Measurements from ENCODE around the gene FDPS.

FDPS gene

DNA sequence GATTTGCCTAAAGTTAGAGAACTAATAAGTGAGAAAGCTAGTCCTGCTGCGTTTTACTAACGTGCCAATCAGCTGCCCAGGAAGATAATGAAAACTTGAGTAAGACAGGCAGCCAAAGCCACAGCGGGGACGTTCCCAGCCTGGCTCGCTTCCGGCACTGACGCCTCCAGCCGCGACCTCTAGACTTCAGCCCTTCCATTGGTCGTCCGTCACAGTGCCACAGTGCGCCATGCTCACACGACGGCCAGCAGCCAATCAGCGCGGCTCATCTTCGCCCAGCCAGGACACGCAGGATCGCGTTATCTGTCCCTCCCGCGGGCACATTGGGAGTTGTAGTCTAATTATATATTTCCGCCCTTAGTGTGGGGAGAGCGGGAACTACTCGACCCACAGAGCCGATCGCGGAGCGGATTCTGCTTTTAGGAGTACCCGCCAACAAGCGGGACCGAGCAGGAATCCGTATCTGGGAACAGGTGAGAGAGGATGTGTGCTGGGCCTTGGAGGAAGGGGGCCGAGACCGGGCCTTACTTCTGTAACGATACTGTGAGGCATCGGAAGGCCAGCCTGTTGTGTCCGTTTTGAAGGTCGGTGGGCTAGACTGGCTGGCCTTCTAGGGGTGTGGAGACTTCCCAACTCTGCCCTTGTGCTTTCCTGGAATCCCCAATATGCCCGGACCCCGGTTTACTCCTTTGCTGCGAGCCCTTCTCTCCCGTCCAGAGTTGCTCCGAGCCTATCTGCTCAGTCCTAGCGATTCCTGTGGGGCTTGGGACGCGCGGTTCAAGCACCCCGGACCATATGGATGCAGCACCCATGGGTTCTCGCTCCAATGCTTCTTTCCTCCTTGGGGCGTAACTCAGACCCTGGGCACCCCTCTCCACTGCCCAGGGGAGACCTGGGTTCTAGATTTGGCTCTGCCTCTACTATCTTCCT, at the start of gene FDPS:
TSS of gene FDPS (plus strand) at position 374 of the 930 bp plus-strand sequence. CDS start 924 bp downstream, outside the sequence.
- peak; percentile 99 for DNase-seq (ENCODE audit: low read depth)
- H3K4me3 ChIP-seq (ENCODE audit: low read depth, low read length), result peak within 1 kb of the TSS; percentile 99
- TF ChIP-seq MYC (IDR thresholded peaks at IDR 0.05; ENCODE audit: low read depth, low read length) (no peak; the same call in 1 of the 2 replicates), POLR2A (IDR thresholded peaks at IDR 0.05; ENCODE audit: extremely low read depth, insufficient read length) (peak; percentile 69)
- TF ChIP-seq, protein P1, sequence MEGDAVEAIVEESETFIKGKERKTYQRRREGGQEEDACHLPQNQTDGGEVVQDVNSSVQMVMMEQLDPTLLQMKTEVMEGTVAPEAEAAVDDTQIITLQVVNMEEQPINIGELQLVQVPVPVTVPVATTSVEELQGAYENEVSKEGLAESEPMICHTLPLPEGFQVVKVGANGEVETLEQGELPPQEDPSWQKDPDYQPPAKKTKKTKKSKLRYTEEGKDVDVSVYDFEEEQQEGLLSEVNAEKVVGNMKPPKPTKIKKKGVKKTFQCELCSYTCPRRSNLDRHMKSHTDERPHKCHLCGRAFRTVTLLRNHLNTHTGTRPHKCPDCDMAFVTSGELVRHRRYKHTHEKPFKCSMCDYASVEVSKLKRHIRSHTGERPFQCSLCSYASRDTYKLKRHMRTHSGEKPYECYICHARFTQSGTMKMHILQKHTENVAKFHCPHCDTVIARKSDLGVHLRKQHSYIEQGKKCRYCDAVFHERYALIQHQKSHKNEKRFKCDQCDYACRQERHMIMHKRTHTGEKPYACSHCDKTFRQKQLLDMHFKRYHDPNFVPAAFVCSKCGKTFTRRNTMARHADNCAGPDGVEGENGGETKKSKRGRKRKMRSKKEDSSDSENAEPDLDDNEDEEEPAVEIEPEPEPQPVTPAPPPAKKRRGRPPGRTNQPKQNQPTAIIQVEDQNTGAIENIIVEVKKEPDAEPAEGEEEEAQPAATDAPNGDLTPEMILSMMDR (IDR thresholded peaks at IDR 0.05; ENCODE audit: low read depth, low read length), result no peak
- TF ChIP-seq, protein P2, sequence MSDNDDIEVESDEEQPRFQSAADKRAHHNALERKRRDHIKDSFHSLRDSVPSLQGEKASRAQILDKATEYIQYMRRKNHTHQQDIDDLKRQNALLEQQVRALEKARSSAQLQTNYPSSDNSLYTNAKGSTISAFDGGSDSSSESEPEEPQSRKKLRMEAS (IDR thresholded peaks at IDR 0.05; ENCODE audit: low read depth, low read length), result peak; percentile 42; the same call in 1 of the 2 replicates

DNA sequence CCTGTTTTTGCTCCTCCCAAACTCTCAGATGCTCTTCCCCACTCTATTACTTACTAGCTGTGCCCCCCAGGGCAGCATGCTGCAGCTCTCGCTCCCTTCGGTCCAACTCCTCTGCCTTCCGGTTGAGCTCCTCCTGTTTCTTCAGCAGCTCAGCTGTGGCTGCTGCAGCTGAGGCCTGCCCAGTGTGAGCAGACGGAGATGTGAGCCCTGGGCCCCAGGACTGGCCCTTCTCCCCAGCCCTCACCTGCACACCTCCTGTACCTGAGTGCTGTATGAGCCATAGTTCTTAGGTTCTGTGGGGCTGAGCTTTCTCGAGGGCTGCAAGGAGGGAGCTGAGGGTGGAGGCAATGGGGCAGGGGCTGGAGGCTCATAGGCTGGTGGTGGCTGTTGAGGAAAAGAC, 48.4 kb upstream of the FDPS start:
- TF ChIP-seq POLR2A (IDR thresholded peaks at IDR 0.05; ENCODE audit: extremely low read depth, insufficient read length) (no peak), MYC (IDR thresholded peaks at IDR 0.05; ENCODE audit: low read depth, low read length) (no peak)
- TF ChIP-seq, protein P1 (IDR thresholded peaks at IDR 0.05; ENCODE audit: low read depth, low read length), result no peak
- TF ChIP-seq, protein P2 (IDR thresholded peaks at IDR 0.05; ENCODE audit: low read depth, low read length), result no peak
- H3K4me3 ChIP-seq (ENCODE audit: low read depth, low read length), result peak overlapping the region; percentile 89
- DNase-seq (ENCODE audit: low read depth), result no peak

DNA sequence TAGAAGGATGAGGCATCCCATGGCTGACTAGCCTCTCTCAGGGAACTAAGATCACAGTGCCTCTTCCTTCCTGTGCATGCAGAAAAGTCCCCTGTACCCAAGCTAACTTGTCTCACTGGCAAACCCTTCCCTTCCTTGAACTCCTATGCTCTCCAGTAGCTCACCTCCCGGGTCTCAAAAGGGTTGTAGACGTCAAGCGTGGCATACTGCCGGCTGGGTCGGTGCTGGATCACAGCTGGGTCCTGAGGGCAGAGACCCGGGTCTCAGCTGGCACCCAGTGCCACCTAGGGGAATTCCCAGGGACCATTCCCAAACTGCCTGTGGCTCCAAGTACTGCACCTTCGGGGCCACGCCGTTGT, 47.2 kb upstream of the FDPS start:
- DNase-seq (ENCODE audit: low read depth), result peak; percentile 46
- TF ChIP-seq, protein P2 (IDR thresholded peaks at IDR 0.05; ENCODE audit: low read depth, low read length), result no peak
- TF ChIP-seq MYC (IDR thresholded peaks at IDR 0.05; ENCODE audit: low read depth, low read length) (no peak), POLR2A (IDR thresholded peaks at IDR 0.05; ENCODE audit: extremely low read depth, insufficient read length) (no peak)
- TF ChIP-seq, protein P1 (IDR thresholded peaks at IDR 0.05; ENCODE audit: low read depth, low read length), result no peak
- H3K4me3 ChIP-seq (ENCODE audit: low read depth, low read length), result peak overlapping the region; percentile 89

DNA sequence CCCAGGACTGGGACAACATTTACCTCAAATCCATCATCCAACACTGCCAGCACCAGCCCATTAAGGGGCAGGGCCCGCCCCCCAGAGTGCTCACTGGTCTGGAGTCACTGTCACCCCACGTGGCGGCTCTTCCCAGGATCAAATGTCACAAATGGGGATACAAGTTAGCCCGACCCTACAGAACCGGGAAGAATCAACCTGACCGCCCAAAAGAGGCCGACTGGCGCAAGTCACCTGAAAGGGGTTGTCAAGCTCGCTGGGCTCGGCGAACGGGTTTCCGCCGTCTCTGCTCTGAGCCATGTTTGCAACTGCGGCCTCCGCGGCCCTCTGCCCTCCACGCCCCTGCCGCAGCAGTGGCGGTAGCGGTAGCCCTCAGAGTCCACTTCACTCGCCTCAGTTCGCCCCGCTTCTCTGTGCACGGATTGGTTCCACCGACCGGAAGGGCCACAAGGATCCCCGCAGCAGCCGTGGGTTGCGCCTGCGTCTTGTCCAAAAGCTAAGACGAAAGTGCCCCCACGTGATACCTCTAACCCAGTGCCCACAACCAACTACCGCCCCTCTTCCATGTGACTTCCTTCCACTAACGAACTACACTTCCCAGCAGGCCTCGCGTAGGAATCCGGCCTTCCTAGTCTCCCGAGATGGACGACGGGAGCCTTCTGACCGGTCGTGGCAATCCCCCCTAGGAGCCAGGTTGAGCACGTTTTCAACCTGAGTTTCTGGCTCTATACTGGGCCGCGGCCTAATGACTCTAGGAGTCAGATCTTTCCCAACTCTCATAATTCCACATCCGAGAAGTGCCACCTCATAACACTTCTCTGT, 46.6 kb upstream of the FDPS start, which contains the start of gene SCAMP3:
TSS of gene SCAMP3 (minus strand) at position 509 of the 822 bp plus-strand sequence. CDS start at position 300, 209 bp downstream.
- TF ChIP-seq MYC (IDR thresholded peaks at IDR 0.05; ENCODE audit: low read depth, low read length), result peak; percentile 92
- peak; percentile 60 for TF ChIP-seq POLR2A (IDR thresholded peaks at IDR 0.05; ENCODE audit: extremely low read depth, insufficient read length)
- TF ChIP-seq, protein P1 (IDR thresholded peaks at IDR 0.05; ENCODE audit: low read depth, low read length), result no peak
- TF ChIP-seq, protein P2 (IDR thresholded peaks at IDR 0.05; ENCODE audit: low read depth, low read length), result peak; percentile 99
- peak; percentile 98 for DNase-seq (ENCODE audit: low read depth)
- H3K4me3 ChIP-seq (ENCODE audit: low read depth, low read length), result peak within 1 kb of the TSS; percentile 89

DNA sequence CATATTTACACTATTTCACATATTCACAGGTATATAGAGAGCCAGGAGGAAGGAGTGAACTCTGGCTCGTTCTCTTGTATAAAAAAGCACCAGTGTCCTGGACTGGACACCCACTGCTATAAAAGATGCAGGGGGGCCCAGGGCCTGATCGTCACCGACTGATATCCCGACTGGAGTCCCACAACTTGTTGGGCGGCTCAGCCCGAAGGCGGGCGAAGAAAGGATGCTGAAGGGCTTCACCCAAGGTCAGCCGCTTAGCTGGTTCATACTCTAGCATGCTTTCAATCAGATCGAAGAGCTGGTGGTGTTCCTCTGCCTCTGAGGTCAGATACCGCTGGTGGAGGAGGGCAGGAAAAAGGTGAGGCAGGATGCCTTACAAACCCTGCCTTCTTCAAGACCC, 45.6 kb upstream of the FDPS start:
- no peak overlapping the region for H3K4me3 ChIP-seq (ENCODE audit: low read depth, low read length)
- TF ChIP-seq, protein P2 (IDR thresholded peaks at IDR 0.05; ENCODE audit: low read depth, low read length), result no peak
- TF ChIP-seq, protein P1 (IDR thresholded peaks at IDR 0.05; ENCODE audit: low read depth, low read length), result no peak
- TF ChIP-seq MYC (IDR thresholded peaks at IDR 0.05; ENCODE audit: low read depth, low read length), result no peak
- DNase-seq (ENCODE audit: low read depth), result no peak

Measured in NB4 (cell line).